Stimulated activated CD8-positive, alpha-beta memory T cell treated with anti-CD3 and anti-CD28 coated beads, Interleukin-4, amount 100 ng/mL, for 48 hours (primary cell): ENCODE data around the gene ATP2B2.

Experiments
- DNase-seq: peaks from one replicate; pipeline ENCODE4 v3.0.0-alpha.2; 2020

The ATP2B2 gene

DNA sequence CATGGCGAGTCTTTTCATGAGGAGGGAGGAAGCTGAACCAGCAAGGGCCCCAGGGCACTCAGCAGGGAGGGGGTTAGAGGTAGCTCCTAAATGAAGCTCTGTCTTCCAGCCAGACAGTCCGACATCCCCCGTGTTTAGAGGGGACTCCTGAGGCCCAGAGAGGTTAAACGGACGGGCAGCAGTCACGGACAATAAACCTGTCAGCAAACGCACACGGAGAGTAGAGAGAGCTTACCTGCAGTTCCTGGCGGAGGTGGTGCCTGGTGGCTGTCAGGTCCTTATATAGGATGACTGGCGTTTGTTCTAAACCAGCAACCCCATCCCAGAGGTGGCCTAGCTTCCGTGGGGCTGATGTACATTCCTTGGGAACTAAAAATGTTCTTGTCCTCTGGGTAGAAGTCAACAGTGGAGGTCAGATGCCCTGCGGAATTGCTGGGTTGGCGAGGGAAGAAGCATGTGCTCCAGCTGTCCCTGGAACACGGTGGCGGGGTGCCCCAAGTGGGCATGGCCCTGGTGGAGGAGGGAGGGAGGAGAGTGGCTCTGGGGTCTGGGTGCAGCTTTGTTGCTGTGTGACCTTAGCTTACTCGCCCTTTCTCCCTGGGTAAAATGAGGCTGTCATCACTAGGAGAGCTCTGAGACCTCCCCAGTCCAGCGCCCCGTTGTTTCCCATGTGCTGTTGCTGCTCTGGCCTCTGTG lies 214.8 kb downstream of the ATP2B2 start:
- no peak for DNase-seq

DNA sequence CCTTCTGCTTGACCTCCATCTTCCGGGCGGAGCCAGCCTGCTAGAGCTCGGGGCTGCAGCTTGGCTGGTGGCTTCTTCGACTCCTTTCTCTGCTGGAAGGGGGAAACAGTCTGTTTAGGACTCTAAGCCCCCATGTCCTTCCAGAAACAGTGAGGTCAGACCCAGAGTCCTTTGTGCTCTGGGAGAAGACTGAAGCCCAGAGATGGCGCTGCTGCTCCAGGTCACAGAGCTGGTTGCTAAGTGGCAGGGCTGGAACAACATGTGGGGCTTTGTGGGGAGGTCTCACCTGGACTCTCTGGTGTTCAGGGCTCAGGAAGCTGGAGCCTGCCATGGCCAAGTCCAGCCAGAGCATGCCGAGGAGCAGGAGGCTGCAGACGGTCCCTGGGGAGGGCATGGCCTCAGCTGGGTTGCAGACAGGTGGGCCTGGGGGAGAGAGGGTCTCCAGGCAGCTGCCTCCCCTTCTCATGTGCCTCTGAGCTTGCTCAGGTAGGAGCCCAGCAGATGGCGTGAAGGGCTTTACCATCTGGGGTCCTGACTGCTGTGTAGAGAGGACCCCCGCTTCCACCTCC lies 215.5 kb downstream of the ATP2B2 start:
- DNase-seq: no peak

DNA sequence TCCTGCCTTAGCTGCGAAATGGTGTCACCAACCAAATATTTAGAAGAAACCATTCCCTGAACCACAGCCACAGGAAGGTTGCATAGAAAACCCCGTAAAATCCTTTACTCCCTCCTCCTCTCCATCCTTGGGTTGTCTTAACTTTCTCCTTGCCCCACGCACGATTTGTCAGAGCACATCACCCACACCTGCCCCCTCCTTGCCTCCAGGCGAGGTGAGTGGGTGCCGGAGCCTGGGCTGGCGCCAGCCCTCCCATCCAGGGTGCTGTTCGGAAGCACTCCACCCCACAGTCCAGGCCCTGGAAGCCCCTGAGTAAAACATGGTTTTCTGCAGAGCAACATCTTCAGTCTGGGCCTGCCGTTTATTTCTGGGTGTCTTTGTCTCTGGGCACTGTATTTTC lies 216.3 kb downstream of the ATP2B2 start:
- no peak for DNase-seq

DNA sequence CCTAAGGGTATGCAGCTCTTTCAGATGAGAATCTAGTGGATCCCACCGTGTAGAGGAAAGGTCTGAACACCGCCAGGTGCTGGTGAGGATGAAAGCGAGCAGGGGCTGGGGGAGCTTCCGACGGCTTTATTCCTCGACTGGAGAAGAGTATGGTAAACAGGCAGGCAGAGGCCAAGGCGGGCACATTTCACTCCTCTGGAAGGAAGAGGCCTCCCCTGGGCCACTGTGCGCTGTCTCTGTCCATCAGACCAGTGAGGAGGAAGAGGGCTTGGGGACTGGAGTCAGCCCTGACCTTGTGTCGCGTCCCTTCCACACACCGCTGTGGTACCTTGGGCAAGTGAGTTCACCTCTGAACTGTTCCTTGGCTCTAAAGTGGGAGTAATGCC lies 216.8 kb downstream of the ATP2B2 start:
- no peak for DNase-seq

DNA sequence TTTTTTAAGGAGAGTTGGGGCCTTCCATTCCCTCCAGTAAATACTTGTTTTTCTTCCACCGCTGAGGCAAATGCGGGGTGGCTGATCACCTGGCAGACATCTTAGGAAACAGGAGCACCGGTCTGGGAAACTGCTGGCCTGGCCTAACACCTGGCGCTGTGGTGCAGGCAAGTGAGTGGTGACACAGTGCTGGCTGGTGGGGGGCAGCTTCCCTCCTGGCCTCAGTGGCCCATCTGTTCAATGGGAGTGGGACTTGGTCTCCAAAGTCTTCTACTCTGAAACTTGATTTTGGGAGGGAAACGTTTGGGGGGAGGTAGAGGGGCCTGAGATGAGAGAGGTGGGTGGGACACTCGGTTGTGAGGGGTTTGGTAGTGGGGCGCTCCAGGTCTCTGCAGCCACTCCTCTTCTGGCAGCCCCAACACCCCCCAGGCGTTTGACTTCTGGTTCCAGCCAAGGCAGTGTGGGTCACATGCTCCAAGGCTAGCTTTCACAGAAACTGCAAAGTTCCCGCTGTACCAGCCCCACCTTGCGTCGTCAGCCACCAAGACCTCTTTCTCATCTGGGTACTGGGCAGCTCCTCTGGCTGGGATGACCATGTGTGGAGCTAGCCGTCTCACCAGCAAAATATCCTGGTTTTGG lies 217.3 kb downstream of the ATP2B2 start:
- no peak for DNase-seq

DNA sequence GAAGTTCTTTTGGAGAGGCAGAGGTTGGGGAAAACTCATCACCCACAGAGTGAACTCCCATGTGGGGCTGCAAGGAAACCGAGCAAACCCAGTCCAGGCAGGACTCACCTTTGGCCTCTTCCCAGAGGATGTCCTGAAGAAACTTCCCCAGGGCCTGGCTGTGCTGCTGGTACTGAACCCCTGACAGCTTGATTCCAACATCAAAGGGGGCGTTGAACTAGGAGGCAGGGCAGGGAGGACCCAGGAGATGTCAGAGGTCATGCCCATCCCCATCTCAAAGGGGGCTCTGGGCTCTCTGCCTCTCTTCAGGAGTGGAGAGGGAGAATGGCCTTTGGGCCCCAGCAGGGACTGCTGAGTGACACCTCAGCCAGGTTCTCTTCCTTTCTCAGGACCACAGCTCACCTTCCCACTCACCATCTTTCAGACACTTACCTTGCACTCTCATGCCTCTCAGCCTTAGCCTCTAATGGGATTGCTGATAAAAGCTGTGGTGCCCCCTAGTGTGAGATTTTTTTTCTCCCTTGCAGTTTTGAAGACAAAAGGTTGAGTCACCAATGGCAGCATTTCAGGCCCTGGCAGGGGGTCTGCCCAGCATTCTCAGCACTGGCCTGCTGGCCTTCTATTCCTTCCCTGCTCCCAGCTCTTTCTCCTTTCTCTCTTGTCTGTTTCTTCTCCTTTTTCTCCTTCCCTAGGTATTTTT lies 218.6 kb downstream of the ATP2B2 start:
- no peak for DNase-seq

DNA sequence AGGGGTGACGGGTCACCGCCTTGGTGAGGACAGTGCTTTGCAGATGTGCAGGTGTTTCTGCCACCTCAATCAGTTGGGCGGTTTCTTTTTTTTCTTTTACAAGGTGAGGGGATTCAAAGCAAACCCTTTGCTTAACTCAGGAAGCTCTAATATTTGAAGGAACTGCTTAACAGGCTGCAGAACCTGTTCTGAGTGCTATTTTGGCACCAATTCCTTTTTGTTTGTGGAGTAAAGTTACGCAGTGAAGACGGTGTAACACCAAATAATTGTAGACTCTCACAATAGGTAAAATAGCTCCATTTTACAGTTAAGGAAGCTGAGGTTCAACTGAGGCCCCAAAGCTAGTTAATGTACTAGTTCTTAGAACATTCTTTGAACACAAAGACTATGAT lies 219.3 kb downstream of the ATP2B2 start:
- DNase-seq: no peak

DNA sequence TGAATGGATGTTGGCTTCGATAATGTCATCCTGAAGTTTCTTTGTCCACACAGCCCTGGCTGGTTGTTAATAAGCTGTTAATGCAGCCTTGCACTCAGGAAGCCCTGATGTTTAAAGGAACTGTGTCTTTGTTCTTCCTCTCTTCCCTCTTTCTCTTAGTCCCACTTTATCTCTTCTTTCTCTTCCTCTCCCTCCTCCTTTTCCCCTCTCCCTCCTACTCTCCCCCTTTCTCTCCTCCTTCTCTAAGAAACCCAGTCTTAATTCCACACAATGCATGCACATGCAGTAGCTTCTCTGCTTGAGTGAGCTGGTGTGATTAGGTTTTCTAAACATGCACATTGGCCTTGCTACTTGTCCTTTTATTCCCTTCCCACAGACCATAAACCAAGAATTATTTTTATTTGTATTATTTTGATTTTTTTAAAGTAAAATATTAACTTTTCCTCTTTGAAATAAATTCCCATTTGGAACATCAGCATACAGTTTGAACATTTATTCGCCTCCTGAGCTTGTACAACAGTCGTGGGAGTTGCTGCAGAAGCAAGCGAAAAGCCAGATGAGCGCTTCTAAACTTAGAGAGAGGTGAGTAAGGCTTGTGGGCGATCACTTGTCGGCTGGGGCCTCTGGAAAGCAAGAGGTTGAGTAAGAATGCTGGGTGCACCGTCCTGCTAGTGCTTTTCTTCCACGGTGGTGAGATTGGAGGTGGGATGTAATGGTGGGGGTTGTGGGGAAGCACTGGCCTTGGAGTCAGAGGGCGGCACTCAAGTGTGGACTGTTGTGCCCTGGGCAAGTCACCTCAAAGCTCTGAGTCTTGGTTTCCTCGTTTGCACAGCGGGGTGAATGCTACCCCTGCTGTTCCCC lies 219.9 kb downstream of the ATP2B2 start:
- DNase-seq: no peak

DNA sequence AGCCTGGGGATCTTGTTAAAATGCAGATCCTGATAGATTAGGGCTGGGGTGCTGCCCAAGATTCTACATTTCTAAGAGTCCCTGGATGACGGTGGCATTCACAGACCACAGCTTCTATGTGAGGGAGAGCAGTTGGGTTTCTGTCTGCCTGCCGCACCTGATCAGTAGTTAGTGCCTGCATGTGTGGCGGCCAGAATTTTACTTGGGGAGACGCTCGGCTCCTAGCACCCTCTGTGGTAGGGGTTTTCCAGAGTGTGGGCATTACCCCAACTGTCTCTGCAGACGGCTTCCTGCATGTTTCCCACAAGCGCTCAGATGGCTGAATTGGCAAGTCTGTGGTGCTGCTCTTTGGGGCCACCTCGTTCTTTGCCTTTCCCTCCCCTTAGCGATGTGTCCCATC lies 220.9 kb downstream of the ATP2B2 start:
- DNase-seq: no peak

DNA sequence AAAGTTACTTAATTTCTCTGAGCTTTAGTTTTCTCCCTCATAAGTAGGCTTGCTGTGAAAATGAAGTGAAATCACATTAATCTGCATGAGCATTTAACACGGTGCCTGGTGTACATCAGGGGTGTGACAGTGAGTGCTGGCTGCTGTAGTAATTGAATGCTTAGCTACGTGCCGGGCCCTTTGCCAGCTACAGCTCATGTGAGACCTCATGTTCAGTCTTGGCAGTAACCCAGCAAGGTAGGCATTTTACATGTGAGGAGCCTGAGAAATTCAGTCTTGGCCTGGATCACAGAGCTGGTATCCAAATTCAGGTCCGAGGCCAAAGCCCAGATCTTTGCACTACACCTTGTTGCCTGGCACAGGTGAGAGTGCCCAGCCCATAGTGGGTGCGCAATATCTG lies 221.7 kb downstream of the ATP2B2 start:
- DNase-seq: no peak

DNA sequence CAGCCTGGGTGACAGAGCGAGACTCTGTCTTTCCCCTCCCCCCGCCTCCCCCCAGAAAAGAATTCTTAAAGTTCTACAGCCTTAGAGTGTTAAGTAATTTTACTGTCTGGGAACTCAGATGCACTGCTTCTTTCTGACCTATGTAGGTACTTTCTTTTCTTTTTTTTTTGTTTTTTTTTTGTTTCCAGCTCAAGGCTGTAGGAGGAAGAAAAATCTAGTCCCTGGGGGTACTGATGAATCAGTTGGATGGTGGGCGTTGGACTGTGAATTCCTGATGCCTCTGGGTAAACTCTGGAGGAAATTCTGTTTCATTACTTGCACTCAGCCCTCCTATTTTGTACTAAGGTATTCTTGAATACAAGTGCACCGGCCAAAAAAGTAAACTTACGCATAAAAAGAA lies 223.4 kb downstream of the ATP2B2 start:
- no peak for DNase-seq

DNA sequence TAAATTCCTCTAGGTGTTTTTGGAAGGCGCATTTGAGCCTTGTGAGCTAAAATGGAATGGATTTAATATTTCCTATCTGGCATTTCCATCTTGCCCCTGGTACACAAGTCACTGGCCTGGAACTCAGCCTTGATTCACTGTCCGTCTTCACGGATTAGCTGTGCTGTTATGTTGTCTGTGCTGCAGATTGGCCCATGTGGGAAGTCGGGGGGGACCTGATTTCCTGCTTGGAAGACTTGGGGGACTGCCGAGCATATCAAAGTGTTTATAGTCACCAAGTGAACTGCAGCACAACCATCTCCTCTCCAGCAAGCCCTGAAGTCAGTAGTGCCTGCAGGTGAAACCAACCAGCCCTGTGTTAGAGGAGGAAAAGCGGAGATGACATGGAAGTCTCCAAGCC lies 224.8 kb downstream of the ATP2B2 start:
- DNase-seq: no peak

DNA sequence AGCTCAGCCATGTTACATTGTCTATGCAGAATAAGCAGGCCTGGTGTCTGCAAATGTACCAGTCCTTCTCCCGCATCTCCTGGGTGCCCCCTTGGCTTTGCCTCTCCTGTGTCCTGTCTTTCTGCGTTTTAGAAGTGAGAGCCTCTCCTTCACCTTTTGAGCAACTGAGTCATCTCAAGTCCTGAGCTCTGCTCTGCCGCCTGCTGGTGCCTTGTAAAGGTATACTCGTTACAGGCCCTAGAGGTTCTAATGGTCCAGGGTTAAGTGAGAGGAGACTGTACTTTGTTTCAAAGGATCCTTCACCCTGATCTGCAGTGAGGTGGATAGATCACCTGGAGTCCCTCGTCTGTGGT lies 225.2 kb downstream of the ATP2B2 start:
- DNase-seq: no peak

DNA sequence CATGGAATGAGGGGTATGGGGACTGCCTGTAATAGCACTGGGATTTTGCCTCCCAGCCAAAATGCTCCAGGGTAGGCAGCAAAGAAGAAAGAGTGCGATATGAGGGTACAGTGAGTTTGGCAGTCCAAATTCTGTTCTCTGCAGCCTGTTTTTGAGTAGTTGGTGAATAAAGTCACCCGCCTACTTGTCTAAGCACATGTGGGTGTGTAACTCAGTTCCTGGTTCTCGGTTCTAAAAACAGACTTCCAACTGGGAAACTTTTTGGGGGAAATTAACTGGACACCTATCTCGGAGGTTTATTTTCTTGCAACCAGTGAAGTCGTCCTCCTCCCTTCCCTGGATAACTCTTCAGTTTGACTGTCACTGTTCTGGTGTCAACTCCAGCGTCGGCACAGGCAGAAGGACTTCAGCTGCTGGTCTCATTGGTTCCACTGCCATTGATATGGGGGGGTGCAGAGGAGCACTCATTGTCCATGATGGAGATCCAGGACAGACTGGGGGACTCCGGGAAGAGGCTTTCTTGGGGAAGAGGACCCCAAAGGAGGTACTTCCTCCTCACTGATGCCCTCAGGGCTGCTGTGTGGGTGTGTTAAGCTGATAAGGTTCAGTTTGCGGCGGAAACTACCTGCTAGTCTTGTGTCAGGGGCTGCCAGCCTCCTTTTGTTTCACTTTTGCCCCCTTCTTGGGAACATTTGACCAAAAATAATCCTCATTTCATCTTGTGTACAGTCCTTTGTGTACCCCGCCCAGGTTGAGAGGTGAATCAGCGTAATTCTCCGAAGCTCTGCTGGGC lies 225.8 kb downstream of the ATP2B2 start:
- no peak for DNase-seq

DNA sequence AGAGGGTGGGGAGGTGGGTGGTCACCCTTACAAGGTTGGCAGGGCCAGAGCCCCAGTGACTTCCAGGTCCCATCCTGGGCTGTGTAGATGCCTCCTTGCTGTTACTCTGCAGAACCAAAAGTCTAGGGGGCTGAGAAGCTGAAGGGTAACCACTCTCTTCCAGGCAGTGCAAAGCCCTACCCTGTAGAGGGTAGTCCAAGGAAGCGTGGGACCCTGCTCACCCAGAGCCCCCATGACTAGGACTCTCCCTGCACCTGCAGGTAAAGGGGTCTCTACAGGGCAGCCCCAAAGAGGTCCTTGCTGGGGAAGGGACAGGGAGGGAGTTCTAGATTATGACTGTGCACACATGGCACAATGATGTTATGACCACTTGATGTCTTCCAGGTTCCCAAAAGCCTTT lies 226.9 kb downstream of the ATP2B2 start:
- DNase-seq: no peak

DNA sequence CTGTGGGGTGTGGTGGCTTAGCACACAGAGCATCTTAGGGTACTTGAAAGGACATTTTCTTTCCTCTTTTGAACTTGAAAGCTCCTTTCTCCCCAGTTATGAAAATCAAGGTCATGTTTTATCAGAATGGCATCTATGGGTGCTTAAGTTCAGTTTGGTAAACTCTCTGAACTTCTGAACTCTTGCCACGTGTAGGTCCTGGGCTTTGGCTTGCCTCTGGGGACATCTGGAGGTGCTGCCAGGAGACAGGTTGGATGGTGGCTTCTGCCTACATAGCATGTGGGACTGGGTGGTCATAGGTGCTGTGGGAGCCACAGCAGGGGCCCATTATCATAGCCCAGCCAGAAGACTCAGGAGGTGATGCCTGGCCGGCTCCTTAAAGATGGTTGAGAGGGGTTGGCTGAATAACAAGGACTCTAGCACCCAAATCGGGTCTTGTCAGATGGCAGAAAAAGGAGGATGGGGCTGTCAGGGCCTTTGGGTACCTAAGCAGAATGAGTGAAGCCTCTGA lies 228.2 kb downstream of the ATP2B2 start:
- no peak for DNase-seq

DNA sequence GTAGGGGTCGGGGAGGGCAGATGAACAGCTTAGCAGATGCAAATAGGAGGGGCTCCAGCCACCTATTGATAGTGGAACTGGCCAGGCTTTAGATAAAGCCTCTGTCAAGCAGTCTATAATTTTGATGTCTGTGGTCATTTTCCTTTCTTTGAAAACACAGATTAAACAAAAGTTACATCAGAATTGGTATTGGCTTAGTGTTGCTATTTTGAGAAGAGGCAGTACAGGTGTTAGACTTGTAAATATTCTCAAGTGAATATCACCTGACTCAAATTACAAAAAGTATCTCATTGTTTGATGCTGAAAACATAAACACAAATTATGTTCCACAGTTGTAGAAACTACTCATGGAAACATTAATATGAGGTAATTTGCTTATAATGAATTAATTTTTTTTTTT lies 230.8 kb downstream of the ATP2B2 start:
- no peak for DNase-seq
